Heart left ventricle (tissue), 16 donors: ENCODE results near the gene MYO1A. TPM values are rescaled to one million over a fixed set of nuclear protein-coding genes. Genes with fewer than 3 reads are reported as not detected.
"Not testable (repeated sequence)": the region's sequence is repeated elsewhere in the genome, so short reads cannot be mapped to it uniquely, and the experiment has no call there.

Source experiments
- ATAC-seq, 4 donors: fragments of 200-7000 bp; cut with Tn5 transposase; one replicate each; pipeline ENCODE4 v1.9.1; 2020 to 2022; ENCODE audit warnings: moderate library complexity in 4 of 4, mild to moderate bottlenecking in 3 of 4, moderate number of reproducible peaks in 1 of 4
- DNase-seq, 5 donors: peaks; one replicate each; pipeline ENCODE4 v3.0.0-alpha.2; 2020
- H3K27ac ChIP-seq, 12 donors: fragments of 200-600 bp; sonication (generic) in 4 of 12; one replicate each; pipeline versions ENCODE4 v1.5.0 to v1.8.0; 2016 to 2022; ENCODE audit warnings: mild to moderate bottlenecking in 2 of 12
- H3K27me3 ChIP-seq, 9 donors: fragments of 200-600 bp; sonication (generic) in 2 of 9; one replicate each; pipeline versions ENCODE4 v1.5.1 to v1.8.0; 2016 to 2022; ENCODE audit warnings: mild to moderate bottlenecking in 3 of 9
- H3K36me3 ChIP-seq, 9 donors: fragments of 200-600 bp; sonication (generic) in 2 of 9; one replicate each; pipeline versions ENCODE4 v1.5.0 to v1.8.0; 2018 to 2022; ENCODE audit warnings: mild to moderate bottlenecking in 2 of 9
- H3K4me1 ChIP-seq, 12 donors: fragments of 200-600 bp; sonication (generic) in 4 of 12; one replicate each; pipeline versions ENCODE4 v1.5.0 to v1.8.0; 2016 to 2022; ENCODE audit warnings: mild to moderate bottlenecking in 3 of 12
- H3K4me3 ChIP-seq, 12 donors: fragments of 200-600 bp; sonication (generic) in 4 of 12; one replicate each; pipeline versions ENCODE4 v1.5.0 to v1.8.0; 2017 to 2022; ENCODE audit warnings: mild to moderate bottlenecking in 9 of 12, moderate library complexity in 4 of 12
- H3K9me3 ChIP-seq, 12 donors: fragments of 200-600 bp; sonication (generic) in 4 of 12; one replicate each; pipeline versions ENCODE4 v1.5.0 to v1.8.0; 2016 to 2022; ENCODE audit warnings: mild to moderate bottlenecking in 1 of 12
- POLR2A ChIP-seq, 2 donors: fragments of 450-650 bp; IDR thresholded peaks; one replicate each; pipeline ENCODE4 v1.6.1; 2017; ENCODE audit warnings: antibody characterized with exemption in 2 of 2, mild to moderate bottlenecking in 2 of 2, moderate library complexity in 2 of 2
- WGBS, 4 donors: extraction: QIAGEN DNeasy Blood & Tissue Kit in 2 of 4; methylation state at CpG; one replicate each; pipeline versions ENCODE4 v1.1.5 to v1.1.7; 2013 to 2018; 5-methylcytosine and 5-hydroxymethylcytosine counted together
- intact Hi-C, 10 donors: fragments of 100-400 bp; cut with DNase I; formaldehyde crosslinking; loops; one replicate each; pipeline versions ENCODE4 v1.11.1 to v1.14.2; 2022
- polyA plus RNA-seq, 2 donors: library from polyadenylated mRNA; stranded (reverse); fragments of 200-250 nt; gene quantifications; one replicate each; pipeline ENCODE4 v1.2.3, GENCODE V29; 2013
- total RNA-seq, 9 donors: library from RNA; depleted of rRNA in 2 of 9; stranded (reverse); fragments of >200 nt in 2 of 9; fragmentation: NEBNext Ultra II Directional in 3 of 9; extraction: Animal tissue kit (Norgen Biotek cat#: 25700) in 3 of 9; gene quantifications; one replicate each; pipeline versions ENCODE4 v1.1.0 to v1.2.4, GENCODE V29; 2016 to 2023
- TF ChIP-seq, protein P1 (sequence below), 12 donors: fragments of 200-600 bp; sonication (generic) in 4 of 12; IDR thresholded peaks; one replicate each; pipeline versions ENCODE4 v1.5.0 to v1.8.0; 2018 to 2022; ENCODE audit warnings: antibody characterized with exemption in 12 of 12, mild to moderate bottlenecking in 5 of 12
- donor health status: ischemic (EF 13 %, LVEDD 7.1; RV severe dilation, severe dysfunction).
- donor health status: healthy with polysubstance abuse.
- donor health status: DM: no; HTN: yes; CAD: no.
- donor health status: DM: no; HTN: no; CAD: no.
- donor health status: ischemic (EF 25% LVEDD 6.9; RV normal size, moderate dysfunction).
- donor health status: ischemic (EF 25% LVEDD 5.7; RV mildly dilated, moderate dysfunction).
- donor health status: healthy.
- donor health status: DM: yes; HTN: yes; CAD: no.
- donor health status: ischemic (EF 35%, LVEDD 5.7; RV mildly dilated, moderate dysfunction).
- donor health status: nonischemic (EF 11% LVEDD 7.7; RV severe dilation, severe dysfunction).
- donor health status: DM: yes; HTN: yes; CAD: no.
- donor health status: PGD.
- donor health status: ischemic (EF 29% LVEDD 5.4; RV normal size, mild dysfunction).
- donor health status: nonischemic (EF 23%, LVEDD 6.1; RV moderate dilation, normal function).

MYO1A gene
- total and polyA plus RNA-seq, 11 donors, result 0.06 to 0.77 (median 0.32) TPM; not detected in 7

DNA sequence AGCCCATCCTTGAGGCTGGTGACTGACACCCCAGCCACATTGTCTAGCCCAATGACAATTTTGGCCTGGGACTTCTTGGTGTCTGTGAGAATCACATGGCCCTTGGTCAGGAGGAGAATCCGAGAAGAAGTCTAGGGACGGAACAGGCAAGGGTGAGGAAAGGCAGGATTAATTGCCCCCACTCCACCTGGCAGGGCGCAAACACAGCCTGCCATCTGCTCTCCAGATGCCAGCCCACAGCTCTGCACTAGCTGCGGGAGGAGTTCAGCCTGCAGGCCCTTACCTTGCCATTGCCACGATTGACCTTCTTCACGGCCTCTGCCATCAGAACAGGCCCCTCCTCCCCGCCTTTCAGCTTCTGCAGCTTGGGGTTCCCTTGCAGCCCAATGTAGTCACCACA, 20.5 kb downstream of the MYO1A start:
- DNase-seq (no peak), ATAC-seq (no peak)
- 91 to 100% (median 94%) methylated on average over 6 to 7 of the region's 7 CpGs for WGBS, 4 donors
- Histone ChIP-seq H3K27ac (no peak overlapping the region), H3K4me1 (peaks cover 0 to 8% (median 0%) of the 10 kb centered on the region in 12 donors), H3K36me3 (no peaks in the 10 kb centered on the region), H3K27me3 (peaks cover 0 to 5% (median 0%) of the 10 kb centered on the region in 9 donors), H3K4me3 (no peak overlapping the region), H3K9me3 (no peaks in the 10 kb centered on the region)
- TF ChIP-seq, protein P1, sequence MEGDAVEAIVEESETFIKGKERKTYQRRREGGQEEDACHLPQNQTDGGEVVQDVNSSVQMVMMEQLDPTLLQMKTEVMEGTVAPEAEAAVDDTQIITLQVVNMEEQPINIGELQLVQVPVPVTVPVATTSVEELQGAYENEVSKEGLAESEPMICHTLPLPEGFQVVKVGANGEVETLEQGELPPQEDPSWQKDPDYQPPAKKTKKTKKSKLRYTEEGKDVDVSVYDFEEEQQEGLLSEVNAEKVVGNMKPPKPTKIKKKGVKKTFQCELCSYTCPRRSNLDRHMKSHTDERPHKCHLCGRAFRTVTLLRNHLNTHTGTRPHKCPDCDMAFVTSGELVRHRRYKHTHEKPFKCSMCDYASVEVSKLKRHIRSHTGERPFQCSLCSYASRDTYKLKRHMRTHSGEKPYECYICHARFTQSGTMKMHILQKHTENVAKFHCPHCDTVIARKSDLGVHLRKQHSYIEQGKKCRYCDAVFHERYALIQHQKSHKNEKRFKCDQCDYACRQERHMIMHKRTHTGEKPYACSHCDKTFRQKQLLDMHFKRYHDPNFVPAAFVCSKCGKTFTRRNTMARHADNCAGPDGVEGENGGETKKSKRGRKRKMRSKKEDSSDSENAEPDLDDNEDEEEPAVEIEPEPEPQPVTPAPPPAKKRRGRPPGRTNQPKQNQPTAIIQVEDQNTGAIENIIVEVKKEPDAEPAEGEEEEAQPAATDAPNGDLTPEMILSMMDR (IDR thresholded peaks at IDR 0.05), result no peak
- no peak for TF ChIP-seq POLR2A (IDR thresholded peaks at IDR 0.05)
- intact Hi-C loops, result no loop called here

DNA sequence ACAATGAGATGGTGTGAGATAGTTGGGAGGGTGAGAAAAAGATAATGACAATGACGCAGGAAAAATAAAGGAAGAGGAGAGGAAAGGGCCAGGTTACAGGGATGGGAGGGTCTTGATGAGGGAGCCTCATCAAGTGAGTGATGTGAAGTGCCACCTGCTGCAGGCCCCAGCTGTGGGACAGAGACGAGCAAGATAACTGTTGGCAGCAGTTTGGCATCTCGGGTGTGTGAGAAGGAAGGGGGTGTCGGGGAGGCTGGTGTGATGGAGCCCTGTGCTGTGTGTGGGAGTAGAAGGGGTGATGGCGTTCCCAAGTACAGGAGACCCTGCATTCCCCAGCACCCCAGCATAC, 22.1 kb downstream of the MYO1A start:
- 44 to 58% (median 53%) methylated on average over 5 of the region's 5 CpGs for WGBS, 4 donors
- TF ChIP-seq POLR2A (IDR thresholded peaks at IDR 0.05), result no peak
- TF ChIP-seq, protein P1 (IDR thresholded peaks at IDR 0.05), result no peak

DNA sequence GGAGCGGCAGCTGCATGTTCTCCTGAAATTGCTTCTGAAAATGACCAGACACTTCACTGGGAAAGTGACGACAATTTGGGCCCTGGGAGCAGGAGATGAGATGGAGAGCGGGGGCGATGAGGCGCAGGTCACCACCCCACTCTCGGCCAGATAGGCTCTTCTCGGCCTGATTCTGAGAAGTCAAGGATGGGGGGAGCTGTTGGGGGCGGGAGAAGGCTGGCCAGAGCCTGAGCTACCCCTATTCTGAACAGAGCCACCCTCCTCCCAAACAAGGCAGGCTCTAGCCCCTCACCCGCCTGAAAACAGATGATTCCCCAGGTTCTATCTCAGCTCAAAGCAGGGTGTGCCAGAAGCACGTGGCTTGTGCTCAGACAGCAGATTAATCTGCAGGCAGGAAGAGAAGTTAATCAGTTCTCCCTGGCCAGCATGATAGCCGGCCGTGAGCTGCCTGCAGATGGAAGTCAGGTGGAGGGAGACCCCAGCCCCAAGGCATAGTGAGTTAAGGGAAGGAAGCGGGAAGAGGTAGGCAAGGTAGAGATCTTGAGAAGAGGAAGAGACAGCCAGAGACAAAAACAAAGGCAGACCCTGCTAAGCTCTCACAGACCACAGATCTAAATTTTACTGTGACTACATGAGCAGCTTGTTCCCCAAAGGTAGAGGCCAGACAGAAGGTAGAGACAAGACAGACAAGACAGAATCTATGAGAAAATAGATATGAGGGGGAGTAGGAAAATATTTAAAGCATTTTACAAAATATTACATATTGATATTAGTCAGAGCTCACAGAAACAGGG, 22.7 kb downstream of the MYO1A start:
- peaks cover 0 to 5% (median 0%) of the 10 kb centered on the region in 9 donors for H3K27me3 ChIP-seq
- ATAC-seq, result no peak
- TF ChIP-seq, protein P1 (IDR thresholded peaks at IDR 0.05), result no peak
- no peak for TF ChIP-seq POLR2A (IDR thresholded peaks at IDR 0.05)

More for the DNA sequence above, 22.1 kb downstream of the MYO1A start:
- H3K27me3 ChIP-seq, result peaks cover 0 to 5% (median 0%) of the 10 kb centered on the region in 9 donors
- H3K4me1 ChIP-seq, result peaks cover 0 to 8% (median 0%) of the 10 kb centered on the region in 12 donors
- H3K27ac ChIP-seq, result no peak overlapping the region
- intact Hi-C loops, result no loop called here
- DNase-seq (no peak), ATAC-seq (no peak)
- no peak overlapping the region for H3K4me3 ChIP-seq
- no peaks in the 10 kb centered on the region for H3K36me3 ChIP-seq
- H3K9me3 ChIP-seq, result no peaks in the 10 kb centered on the region

DNA sequence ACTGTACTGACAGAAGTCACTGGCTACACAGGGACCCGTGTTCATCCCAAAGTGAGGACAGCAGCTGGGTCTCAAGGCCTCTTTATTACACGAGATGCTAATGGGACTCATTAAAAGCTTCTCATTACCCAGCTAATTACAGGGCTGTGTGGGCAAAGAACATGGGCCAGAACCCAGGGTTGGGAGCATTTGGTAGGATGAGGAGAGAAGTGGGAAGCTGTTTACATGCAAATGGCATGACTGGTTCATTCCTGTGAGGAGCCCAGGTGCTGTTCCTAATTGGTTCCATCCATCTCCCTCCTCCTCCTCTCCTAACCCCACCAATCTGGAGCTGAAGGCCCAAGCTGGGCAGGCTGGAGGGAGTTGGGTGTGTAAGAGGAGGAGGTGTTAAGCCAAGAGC, 24.7 kb downstream of the MYO1A start:
- intact Hi-C loops, result no loop called here
- no peak overlapping the region for H3K27ac ChIP-seq
- H3K4me3 ChIP-seq, result no peak overlapping the region
- 85 to 94% (median 86%) methylated on average over 2 of the region's 2 CpGs; no CpG with 5 or more reads in 1 of the 4 donors for WGBS, 4 donors
- H3K9me3 ChIP-seq, result no peaks in the 10 kb centered on the region
- H3K4me1 ChIP-seq, result peaks cover 0 to 4% (median 0%) of the 10 kb centered on the region in 12 donors
- TF ChIP-seq, protein P1 (IDR thresholded peaks at IDR 0.05), result no peak
- TF ChIP-seq POLR2A (IDR thresholded peaks at IDR 0.05), result no peak
- ATAC-seq (no peak), DNase-seq (no peak)
- no peaks in the 10 kb centered on the region for H3K36me3 ChIP-seq
- H3K27me3 ChIP-seq, result peaks cover 0 to 5% (median 0%) of the 10 kb centered on the region in 9 donors

More for the DNA sequence above, 22.7 kb downstream of the MYO1A start:
- WGBS, 4 donors, result 41 to 48% (median 44%) methylated on average over 13 of the region's 13 CpGs
- no peaks in the 10 kb centered on the region for H3K9me3 ChIP-seq
- no peaks in the 10 kb centered on the region for H3K36me3 ChIP-seq
- no peak for DNase-seq
- intact Hi-C loops, result no loop called here
- no peak overlapping the region for H3K4me3 ChIP-seq
- H3K4me1 ChIP-seq, result peaks cover 0 to 8% (median 0%) of the 10 kb centered on the region in 12 donors
- peak overlapping the region in 1 of 12 donors; percentile 40 for H3K27ac ChIP-seq

DNA sequence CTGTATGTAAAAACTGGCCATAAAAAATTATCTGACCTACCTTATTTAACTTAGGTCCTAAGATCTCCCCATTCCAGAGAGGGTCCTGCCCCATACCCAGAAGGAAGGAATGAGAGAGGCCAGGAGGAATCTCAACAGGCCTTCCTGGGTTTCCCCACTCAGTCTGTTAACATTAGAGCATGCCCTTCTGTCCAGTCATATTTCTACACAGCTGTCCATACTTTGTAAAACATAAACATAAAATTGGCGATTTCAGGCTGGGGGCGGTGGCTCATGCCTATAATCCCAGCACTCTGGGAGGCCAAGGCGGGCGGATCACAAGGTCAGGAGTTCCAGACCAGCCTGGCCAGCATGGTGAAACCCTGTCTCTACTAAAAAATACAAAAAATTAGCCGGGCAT, 27.6 kb downstream of the MYO1A start:
- not testable (repeated sequence) for H3K36me3 ChIP-seq, H3K27ac ChIP-seq, DNase-seq, H3K4me3 ChIP-seq, ATAC-seq, H3K9me3 ChIP-seq, H3K4me1 ChIP-seq, H3K27me3 ChIP-seq
- 88 to 97% (median 94%) methylated on average over 5 of the region's 5 CpGs for WGBS, 4 donors
- intact Hi-C loops, result loop anchor here in 1 of 10 donors (5.0 kb wide), 1 partner anchor 35 kb away; no protein-coding TSS in a partner anchor
